Cortex of kidney (tissue), 1 donor: ENCODE results near the gene TNS1.

Experiments
- DNase-seq: peaks from one replicate; lab custom pipeline; 2025; lab: John Stamatoyannopoulos, UW

The TNS1 gene

GRCh38 chr2:217956586-217957457, 46.0 kb downstream of the TNS1 start:
- no peak for DNase-seq

GRCh38 chr2:217955881-217956493, 46.8 kb downstream of the TNS1 start:
- no peak for DNase-seq

- DNase-seq = no peak
These were observed 47.6 kb downstream of the TNS1 start for GRCh38 chr2:217954971-217955740.

- no peak for DNase-seq
These were observed 48.3 kb downstream of the TNS1 start for GRCh38 chr2:217954469-217954868.

- DNase-seq = no peak
These were observed 48.7 kb downstream of the TNS1 start for GRCh38 chr2:217954051-217954450.

- DNase-seq = no peak
These were observed 49.3 kb downstream of the TNS1 start for GRCh38 chr2:217953531-217953932.

GRCh38 chr2:217953011-217953481, 49.7 kb downstream of the TNS1 start:
- no peak for DNase-seq

GRCh38 chr2:217952409-217952808, 50.4 kb downstream of the TNS1 start:
- DNase-seq = no peak

GRCh38 chr2:217951521-217952247, 51.1 kb downstream of the TNS1 start:
- no peak for DNase-seq

- no peak for DNase-seq
These were observed 51.7 kb downstream of the TNS1 start for GRCh38 chr2:217951091-217951490.

- DNase-seq = no peak
These were observed 52.4 kb downstream of the TNS1 start for GRCh38 chr2:217950401-217950871.

GRCh38 chr2:217949447-217949846, 53.3 kb downstream of the TNS1 start:
- no peak for DNase-seq

GRCh38 chr2:217948897-217949296, 53.9 kb downstream of the TNS1 start:
- DNase-seq = no peak

- DNase-seq = no peak
These were observed 54.4 kb downstream of the TNS1 start for GRCh38 chr2:217948351-217948791.

- DNase-seq = no peak
These were observed 55.1 kb downstream of the TNS1 start for GRCh38 chr2:217947383-217948350.

- DNase-seq = no peak
These were observed 56.7 kb downstream of the TNS1 start for GRCh38 chr2:217946051-217946450.

- no peak for DNase-seq
These were observed 57.3 kb downstream of the TNS1 start for GRCh38 chr2:217945530-217945929.

- no peak for DNase-seq
These were observed 57.9 kb downstream of the TNS1 start for GRCh38 chr2:217944923-217945322.

- no peak for DNase-seq
These were observed 58.4 kb downstream of the TNS1 start for GRCh38 chr2:217944366-217944765.
